Measurements from ENCODE around the gene LRFN4. TPM values are rescaled to one million over a fixed set of nuclear protein-coding genes. Genes with fewer than 3 reads are reported as not detected.

Gene LRFN4
- 33.6 and 34.3 TPM in 2 replicates for total RNA-seq

GRCh38 chr11:66856496-66857233 lies at the start of gene LRFN4:
TSS of gene LRFN4 (plus strand) at chr11:66857064. CDS start at chr11:66857745, 681 bp downstream.

GRCh38 chr11:66842896-66843775 lies 13.7 kb upstream of the LRFN4 start, which contains the start of gene RCE1:
TSS of gene RCE1 (plus strand) at chr11:66843441. CDS start at chr11:66843456, 15 bp downstream.

Other genes starting within 250 kb of the LRFN4 start
- gene RBM14, start 240.4 kb upstream of the LRFN4 start, total RNA-seq: 33.3 and 46.0 TPM in 2 replicates
- gene RBM4, start 218.4 kb upstream of the LRFN4 start, total RNA-seq: 123 and 130 TPM in 2 replicates
- gene RBM4B, start 179.2 kb upstream of the LRFN4 start, total RNA-seq: 17.1 and 19.9 TPM in 2 replicates
- gene SPTBN2, start 127.8 kb upstream of the LRFN4 start, total RNA-seq: 31.9 and 54.9 TPM in 2 replicates
- 20.3 and 22.9 TPM in 2 replicates for gene RCE1, start 13.6 kb upstream of the LRFN4 start, total RNA-seq
- 5.9 and 7.9 TPM in 2 replicates for gene PC, start 101.3 kb downstream of the LRFN4 start, total RNA-seq
- gene C11orf86, start 118.2 kb downstream of the LRFN4 start, total RNA-seq: not detected in 2 replicates
- gene SYT12, start 166.1 kb downstream of the LRFN4 start, total RNA-seq: not detected in 2 replicates
- gene RHOD, start 199.8 kb downstream of the LRFN4 start, total RNA-seq: 13.4 and 13.9 TPM in 2 replicates